Non-pigmented ciliary epithelial cell (primary cell): ENCODE measurements around the gene ZNF426.
A peak's percentile ranks its signal among the peaks of the same experiment; 100 is the strongest.
"Not testable (repeated sequence)": the region's sequence is repeated elsewhere in the genome, so short reads cannot be mapped to it uniquely, and the experiment has no call there.

Experiments
- DNase-seq: peaks from one replicate; pipeline ENCODE4 v3.0.0-alpha.2; 2010; ENCODE audit warnings: low read depth

ZNF426 gene

GRCh38 chr19:9538183-9539058 lies at the start of gene ZNF426:
Gene ZNF426 (minus strand): TSS chr19:9538645. CDS start chr19:9536232, 2,413 bp downstream.
- DNase-seq = peak; percentile 53

- peak; percentile 26 for DNase-seq
These were observed 48.3 kb upstream of the ZNF426 start for GRCh38 chr19:9586764-9587163.

GRCh38 chr19:9584073-9584833 lies 45.8 kb upstream of the ZNF426 start, which contains the start of gene ZNF121:
Gene ZNF121 (minus strand): TSS chr19:9584504. CDS start chr19:9568097, 16,407 bp downstream.
- peak; percentile 13 for DNase-seq

GRCh38 chr19:9582081-9582725 lies 43.8 kb upstream of the ZNF426 start:
- DNase-seq = not testable (repeated sequence)

GRCh38 chr19:9580728-9581127 lies 42.3 kb upstream of the ZNF426 start:
- no peak for DNase-seq

GRCh38 chr19:9570255-9570654 lies 31.8 kb upstream of the ZNF426 start:
- DNase-seq = no peak

- DNase-seq = no peak
These were observed 28.3 kb upstream of the ZNF426 start for GRCh38 chr19:9566729-9567128.

- DNase-seq = no peak
These were observed 27.7 kb upstream of the ZNF426 start for GRCh38 chr19:9565900-9566705.

- DNase-seq = no peak
These were observed 14.3 kb upstream of the ZNF426 start for GRCh38 chr19:9552536-9553274.

GRCh38 chr19:9547870-9548269 lies 9.4 kb upstream of the ZNF426 start:
- no peak for DNase-seq

GRCh38 chr19:9541281-9541680 lies 2.8 kb upstream of the ZNF426 start:
- DNase-seq = not testable (repeated sequence)

GRCh38 chr19:9539921-9540320 lies 1.5 kb upstream of the ZNF426 start:
- DNase-seq = not testable (repeated sequence)

- not testable (repeated sequence) for DNase-seq
These were observed 756 bp upstream of the ZNF426 start for GRCh38 chr19:9539201-9539600.

- DNase-seq = no peak
These were observed 2.5 kb downstream of the ZNF426 start for GRCh38 chr19:9535934-9536333.

GRCh38 chr19:9531933-9532332 lies 6.5 kb downstream of the ZNF426 start:
- no peak for DNase-seq

GRCh38 chr19:9528757-9529336 lies 9.6 kb downstream of the ZNF426 start:
- no peak for DNase-seq

- DNase-seq = no peak
These were observed 14.5 kb downstream of the ZNF426 start for GRCh38 chr19:9523885-9524474.

- no peak for DNase-seq
These were observed 31.2 kb downstream of the ZNF426 start for GRCh38 chr19:9507285-9507684.

- no peak for DNase-seq
These were observed 37.6 kb downstream of the ZNF426 start for GRCh38 chr19:9500796-9501195.
